MCF 10A (cell line): ENCODE measurements around the gene ATP1B3. TPM values are rescaled to one million over a fixed set of nuclear protein-coding genes. Genes with fewer than 3 reads are reported as not detected.

Source experiments
- BruUV-seq: library from RNA; stranded (reverse); fragments of 400-500 nt; replicated peaks from 2 replicates; lab custom pipeline; 2021; lab: Mats Ljungman, UMichigan
- CTCF ChIA-PET: fragments of 300-600 bp; sonication (Branson Sonifier 250); formaldehyde crosslinking; extraction: SDS; loops from one replicate; lab custom pipeline; 2021; ENCODE audit warnings: antibody characterized with exemption, inconsistent platforms; lab: Yijun Ruan, JAX
- POLR2A ChIA-PET: fragments of 300-600, 350-650 bp; sonication (Branson Sonifier 250); formaldehyde crosslinking; extraction: SDS; loops from one replicate; lab custom pipeline; 2020; ENCODE audit warnings: antibody characterized with exemption, inconsistent platforms; lab: Yijun Ruan, JAX
- DNase-seq: peaks from one replicate; pipeline ENCODE4 v3.0.0-alpha.2; 2018; ENCODE audit not compliant: unreplicated experiment
- H3K27ac Mint-ChIP-seq: one replicate; pipeline ENCODE4 v1.8.0; 2022; ENCODE audit warnings: mild to moderate bottlenecking, low read depth, mixed read lengths; ENCODE audit not compliant: unreplicated experiment
- H3K27me3 Mint-ChIP-seq: one replicate; pipeline ENCODE4 v1.8.0; 2022; ENCODE audit warnings: mixed read lengths; ENCODE audit not compliant: insufficient read depth, unreplicated experiment
- H3K36me3 Mint-ChIP-seq: one replicate; pipeline ENCODE4 v1.8.0; 2022; ENCODE audit warnings: mild to moderate bottlenecking, moderate library complexity, mixed read lengths; ENCODE audit not compliant: insufficient read depth, unreplicated experiment
- H3K4me1 Mint-ChIP-seq: one replicate; pipeline ENCODE4 v1.8.0; 2022; ENCODE audit warnings: mixed read lengths; ENCODE audit not compliant: insufficient read depth, unreplicated experiment
- H3K4me3 Mint-ChIP-seq: one replicate; pipeline ENCODE4 v1.8.0; 2022; ENCODE audit warnings: mild to moderate bottlenecking, moderate library complexity, mixed read lengths; ENCODE audit not compliant: unreplicated experiment
- H3K9me3 Mint-ChIP-seq: one replicate; pipeline ENCODE4 v1.8.0; 2022; ENCODE audit warnings: mixed read lengths; ENCODE audit not compliant: unreplicated experiment
- intact Hi-C: fragments of 100-400 bp; cut with micrococcal nuclease; formaldehyde crosslinking; loops from 2 replicates; pipeline ENCODE4 v1.14.1; 2022
- total RNA-seq: library from RNA; stranded (reverse); gene quantifications from 2 replicates; pipeline ENCODE4 v1.2.3, GENCODE V29; 2022
- TF ChIP-seq, protein P1 (sequence below): fragments of 200-600 bp; IDR thresholded peaks from one replicate; pipeline ENCODE4 v1.8.0; 2022; ENCODE audit warnings: antibody characterized with exemption, mild to moderate bottlenecking; ENCODE audit not compliant: unreplicated experiment

Gene ATP1B3
- total RNA-seq, 1 experiment from 2014 or later, result 99.9 TPM

DNA sequence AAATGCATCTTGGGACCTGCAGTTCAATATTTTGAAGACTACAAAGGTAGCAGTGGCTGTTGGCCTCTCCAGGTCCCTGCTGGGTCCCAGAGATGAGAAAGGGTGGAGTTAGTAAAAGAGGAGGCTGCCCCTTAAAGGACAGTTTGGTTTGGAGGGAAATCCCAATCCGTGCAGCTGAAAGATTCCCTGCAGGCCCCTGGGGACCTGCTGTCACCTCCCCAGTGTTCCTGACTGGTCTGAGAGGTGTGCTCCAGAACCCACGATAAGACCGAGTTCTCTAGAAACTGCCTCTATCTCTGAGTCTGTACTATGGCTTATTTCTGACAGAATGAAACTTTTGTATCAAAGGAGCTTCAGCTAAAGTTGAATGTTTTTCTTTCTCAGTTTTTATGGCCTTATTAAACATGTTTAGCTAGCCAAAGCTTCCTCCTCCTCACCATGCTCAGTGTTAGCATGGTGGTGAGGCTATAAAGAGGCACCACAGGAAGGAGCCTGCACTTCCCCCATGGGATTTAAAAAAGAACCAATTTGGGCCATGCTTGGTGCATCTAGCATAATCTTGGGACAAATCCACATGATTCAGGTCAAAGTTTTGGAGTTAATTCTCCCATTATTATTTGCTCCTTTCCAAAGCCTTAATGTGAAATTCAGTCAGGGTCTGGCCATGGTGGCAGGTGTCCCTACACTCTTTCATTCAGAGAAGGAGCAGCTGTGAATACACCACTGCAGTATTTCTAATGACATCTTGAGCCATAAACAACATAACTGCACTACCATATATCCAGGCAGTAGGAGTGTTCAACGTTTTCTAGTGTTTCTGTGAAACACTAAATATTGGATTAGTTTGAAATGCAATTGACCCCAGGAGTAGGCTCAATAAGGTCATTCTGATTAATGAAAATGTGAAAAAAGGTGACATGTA is 74.4 kb downstream of the ATP1B3 start:
- no TSS peak for BruUV-seq
- POLR2A ChIA-PET, result interaction anchor here (1.2 kb wide), 1 partner anchor 9 kb away, joined by 4 read pairs; no protein-coding TSS in a partner anchor

DNA sequence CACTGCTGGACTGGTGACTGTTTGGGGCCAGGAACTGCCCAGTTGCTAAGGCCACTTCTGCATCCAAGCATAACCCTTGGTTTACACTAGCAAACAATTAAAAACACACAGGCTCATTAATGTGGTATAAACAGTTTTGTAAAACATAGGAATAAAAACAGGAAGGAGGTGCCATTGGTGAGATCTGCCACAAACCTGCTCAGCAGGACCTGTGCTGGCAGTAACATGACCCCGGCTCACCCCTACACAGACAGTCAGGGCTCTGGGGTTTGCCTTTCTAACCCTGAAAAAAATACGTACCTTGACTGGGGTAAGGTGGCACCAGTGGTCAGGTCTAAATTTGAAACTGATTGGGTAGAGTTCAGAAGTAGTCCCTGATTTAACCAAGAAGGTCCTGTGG is 76.2 kb downstream of the ATP1B3 start:
- ChIA-PET CTCF (interaction anchor here (1.5 kb wide), 1 partner anchor 10 kb away, joined by 3 read pairs; no protein-coding TSS in a partner anchor), POLR2A (interaction anchor here (3.2 kb wide), 1 partner anchor 8 kb away, joined by 17 read pairs; no protein-coding TSS in a partner anchor)
- TF ChIP-seq, protein P1, sequence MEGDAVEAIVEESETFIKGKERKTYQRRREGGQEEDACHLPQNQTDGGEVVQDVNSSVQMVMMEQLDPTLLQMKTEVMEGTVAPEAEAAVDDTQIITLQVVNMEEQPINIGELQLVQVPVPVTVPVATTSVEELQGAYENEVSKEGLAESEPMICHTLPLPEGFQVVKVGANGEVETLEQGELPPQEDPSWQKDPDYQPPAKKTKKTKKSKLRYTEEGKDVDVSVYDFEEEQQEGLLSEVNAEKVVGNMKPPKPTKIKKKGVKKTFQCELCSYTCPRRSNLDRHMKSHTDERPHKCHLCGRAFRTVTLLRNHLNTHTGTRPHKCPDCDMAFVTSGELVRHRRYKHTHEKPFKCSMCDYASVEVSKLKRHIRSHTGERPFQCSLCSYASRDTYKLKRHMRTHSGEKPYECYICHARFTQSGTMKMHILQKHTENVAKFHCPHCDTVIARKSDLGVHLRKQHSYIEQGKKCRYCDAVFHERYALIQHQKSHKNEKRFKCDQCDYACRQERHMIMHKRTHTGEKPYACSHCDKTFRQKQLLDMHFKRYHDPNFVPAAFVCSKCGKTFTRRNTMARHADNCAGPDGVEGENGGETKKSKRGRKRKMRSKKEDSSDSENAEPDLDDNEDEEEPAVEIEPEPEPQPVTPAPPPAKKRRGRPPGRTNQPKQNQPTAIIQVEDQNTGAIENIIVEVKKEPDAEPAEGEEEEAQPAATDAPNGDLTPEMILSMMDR, result no peak
- Mint-ChIP-seq H3K36me3 (peaks cover 26% of the 10 kb centered on the region), H3K4me1 (no peaks in the 10 kb centered on the region), H3K4me3 (no peak overlapping the region), H3K27me3 (no peaks in the 10 kb centered on the region), H3K9me3 (no peaks in the 10 kb centered on the region), H3K27ac (no peak overlapping the region)
- no peak for DNase-seq
- no TSS peak for BruUV-seq
- intact Hi-C loops, result no loop called here

More for the DNA sequence above, 74.4 kb downstream of the ATP1B3 start:
- DNase-seq, result no peak
- TF ChIP-seq, protein P1, result no peak
- CTCF ChIA-PET, result interaction anchor here (0.5 to 0.7 kb wide), 2 partner anchors 10 to 76 kb away, joined by 3 to 4 read pairs; no protein-coding TSS in a partner anchor
- no peaks in the 10 kb centered on the region for H3K4me1 Mint-ChIP-seq
- no peaks in the 10 kb centered on the region for H3K9me3 Mint-ChIP-seq
- intact Hi-C loops, result no loop called here
- no peak overlapping the region for H3K4me3 Mint-ChIP-seq
- H3K36me3 Mint-ChIP-seq, result peaks cover 25% of the 10 kb centered on the region
- H3K27ac Mint-ChIP-seq, result no peak overlapping the region
- H3K27me3 Mint-ChIP-seq, result no peaks in the 10 kb centered on the region

DNA sequence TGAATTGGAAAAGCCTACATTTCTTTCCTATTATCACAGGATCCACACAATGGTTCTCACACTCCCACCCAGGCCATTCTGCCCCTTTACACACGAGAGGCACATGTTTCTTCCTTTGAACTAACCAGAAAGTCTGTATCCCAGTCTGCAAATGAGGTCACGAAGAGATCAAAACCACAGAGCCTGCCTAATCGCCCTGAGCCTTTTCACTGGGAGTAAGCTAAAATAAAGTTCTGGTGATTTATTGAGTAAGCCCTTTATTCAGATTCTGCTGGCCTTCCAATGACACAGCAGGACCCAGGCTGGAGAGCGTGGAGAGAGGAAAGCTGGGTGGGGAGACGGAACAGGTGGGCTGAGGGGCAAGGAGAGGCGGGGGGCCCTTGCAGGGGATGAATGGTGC is 78.7 kb downstream of the ATP1B3 start:
- ChIA-PET POLR2A (interaction anchor here (1.1 to 3.2 kb wide), 2 partner anchors 10 to 15 kb away, joined by 4 to 17 read pairs; no protein-coding TSS in a partner anchor), CTCF (interaction anchor here (0.9 kb wide), 1 partner anchor 15 kb away, joined by 4 read pairs; no protein-coding TSS in a partner anchor)
- no peaks in the 10 kb centered on the region for H3K27me3 Mint-ChIP-seq
- peaks cover 10% of the 10 kb centered on the region for H3K4me1 Mint-ChIP-seq
- no TSS peak for BruUV-seq
- intact Hi-C loops, result no loop called here
- DNase-seq, result no peak
- H3K4me3 Mint-ChIP-seq, result no peak overlapping the region
- peak overlapping the region; percentile 81 for H3K27ac Mint-ChIP-seq
- H3K36me3 Mint-ChIP-seq, result peaks cover 40% of the 10 kb centered on the region
- TF ChIP-seq, protein P1, result no peak
- no peaks in the 10 kb centered on the region for H3K9me3 Mint-ChIP-seq
